Measurements from ENCODE around the gene AP2A2.

AP2A2 gene

DNA sequence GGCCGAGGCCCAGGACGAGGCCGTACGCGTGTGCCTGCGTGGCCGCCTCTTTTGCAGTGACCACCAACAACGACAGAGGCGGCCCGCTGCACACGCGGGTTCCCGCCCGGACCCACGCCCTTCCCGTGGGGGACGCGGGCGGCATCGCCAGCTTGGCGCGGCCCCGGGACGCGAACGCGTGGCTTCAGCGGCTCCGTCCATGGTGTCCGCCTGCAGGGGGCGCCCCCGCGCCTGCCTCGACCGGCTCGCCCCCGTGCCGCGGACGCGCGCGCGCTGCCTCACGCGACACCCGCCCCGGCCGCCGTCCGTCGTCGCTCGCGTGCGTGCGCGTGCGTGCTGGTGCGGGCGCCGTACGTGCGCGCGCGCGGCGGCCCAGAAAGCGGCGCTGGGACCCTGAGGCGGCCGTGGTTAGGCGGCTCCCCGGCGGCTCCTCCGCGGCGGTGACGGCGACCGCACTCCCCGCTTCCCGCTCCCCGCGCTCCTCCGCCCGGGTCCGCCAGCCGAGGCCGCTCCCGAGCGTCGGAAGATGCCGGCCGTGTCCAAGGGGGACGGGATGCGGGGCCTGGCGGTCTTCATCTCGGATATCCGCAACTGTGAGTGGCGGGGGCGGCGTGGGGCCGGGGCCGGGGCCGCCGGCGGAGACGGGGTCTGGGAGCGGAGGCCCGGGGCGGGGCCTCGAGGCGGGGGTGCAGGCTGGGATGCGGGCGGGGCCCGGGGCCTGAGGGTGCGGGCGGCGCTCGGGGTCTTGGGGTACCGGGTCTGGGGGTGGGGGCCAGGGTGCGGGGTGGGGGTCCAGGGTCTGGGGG, at the start of gene AP2A2:
Gene AP2A2 (plus strand): TSS at position 375 of the 806 bp plus-strand sequence. CDS start 152 bp downstream, at position 527.
- DNase-seq: peak; percentile 89

DNA sequence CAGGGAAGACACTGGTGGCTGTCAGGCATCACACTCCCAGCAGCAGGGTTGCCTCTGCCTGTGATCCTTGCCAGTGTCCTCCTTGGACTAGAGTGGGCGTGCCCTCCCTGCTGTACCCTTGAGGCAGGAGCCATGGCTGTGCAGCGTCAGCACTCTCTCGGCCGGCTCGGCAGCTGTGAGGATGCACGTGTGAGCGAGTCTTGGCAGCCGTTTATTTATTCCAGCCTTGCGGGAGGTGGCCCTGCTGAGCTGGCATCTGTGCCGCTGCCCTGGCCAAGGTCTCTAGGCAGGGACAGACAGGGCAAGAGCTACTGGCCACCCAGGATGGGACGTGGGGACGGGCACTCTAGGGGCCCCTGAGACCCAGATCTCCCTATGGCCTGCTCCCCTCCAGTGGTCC, 49.1 kb upstream of the AP2A2 start:
- no peak for DNase-seq

DNA sequence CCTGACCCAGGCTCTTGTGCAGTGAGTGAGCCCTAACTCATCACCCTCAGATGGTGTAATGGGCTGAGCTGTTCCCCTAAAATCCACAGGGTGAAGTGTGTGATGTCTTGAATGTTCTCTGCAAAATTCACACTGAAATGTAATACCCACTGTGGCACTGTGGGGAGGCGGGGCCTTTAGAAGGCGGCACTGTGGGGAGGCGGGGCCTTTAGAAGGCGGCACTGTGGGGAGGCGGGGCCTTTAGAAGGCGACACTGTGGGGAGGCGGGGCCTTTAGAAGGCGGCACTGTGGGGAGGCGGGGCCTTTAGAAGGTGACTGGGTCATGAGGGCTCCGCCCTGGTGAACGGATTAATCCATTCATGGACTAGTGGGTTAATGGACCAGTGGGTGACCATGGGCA, 48.1 kb upstream of the AP2A2 start:
- no peak for DNase-seq

DNA sequence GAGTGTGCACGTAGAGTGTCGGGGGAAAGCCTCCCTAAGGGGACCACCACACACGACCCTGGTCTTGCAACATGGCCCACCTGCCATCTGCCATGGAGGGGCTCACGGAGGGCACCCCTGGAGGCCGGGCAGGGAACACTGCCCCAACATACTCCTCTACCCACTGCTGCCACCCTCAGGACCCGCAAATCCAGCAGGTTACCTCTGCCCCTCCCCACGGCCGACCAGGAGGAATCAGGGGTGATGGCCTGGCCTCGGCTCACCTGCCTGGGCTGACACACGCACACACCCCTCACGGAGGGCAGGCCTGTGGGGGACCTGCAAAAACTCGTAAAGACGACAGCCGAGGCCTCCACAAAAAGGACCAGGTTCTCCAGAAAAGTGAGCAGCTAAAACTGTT, 45.2 kb upstream of the AP2A2 start:
- no peak for DNase-seq

DNA sequence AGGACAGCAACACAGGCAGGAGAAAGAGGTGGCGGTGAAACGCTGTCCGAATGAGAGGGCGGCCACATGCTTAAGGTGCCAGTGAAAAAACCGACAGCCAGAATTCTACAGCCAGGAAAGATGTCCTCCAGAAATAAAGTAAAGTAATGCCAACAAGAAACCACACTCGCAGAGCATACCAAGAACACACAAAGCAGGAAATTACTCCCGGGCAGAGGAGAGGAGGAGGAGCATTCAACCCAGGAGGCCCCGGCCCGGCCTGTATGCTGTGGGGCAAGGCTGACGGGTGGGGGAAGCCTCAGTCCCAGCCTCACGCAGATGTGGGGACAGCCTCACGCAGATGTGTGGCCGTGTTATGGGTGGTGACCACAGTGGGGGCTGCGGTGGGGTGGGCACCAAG, 43.1 kb upstream of the AP2A2 start:
- no peak for DNase-seq

DNA sequence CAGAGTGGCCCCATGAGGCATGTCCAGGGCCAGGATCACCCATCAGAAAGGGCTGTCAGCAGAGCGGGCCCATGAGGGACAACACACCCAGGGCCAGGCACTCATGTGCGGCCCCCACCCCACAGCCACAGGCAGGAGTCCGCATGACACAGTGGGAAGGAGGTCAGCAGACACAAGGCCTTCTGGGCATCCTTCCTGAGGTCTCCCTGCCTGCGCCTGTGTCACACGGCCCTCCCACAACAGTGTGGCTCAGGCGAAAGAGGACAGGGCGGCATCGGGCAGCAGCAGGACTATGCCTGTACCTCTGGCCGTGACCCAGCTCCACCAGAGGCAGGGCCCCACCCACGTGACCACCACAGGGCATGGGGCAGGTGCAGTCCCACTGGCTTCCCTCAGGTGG, 42.1 kb upstream of the AP2A2 start:
- no peak for DNase-seq

DNA sequence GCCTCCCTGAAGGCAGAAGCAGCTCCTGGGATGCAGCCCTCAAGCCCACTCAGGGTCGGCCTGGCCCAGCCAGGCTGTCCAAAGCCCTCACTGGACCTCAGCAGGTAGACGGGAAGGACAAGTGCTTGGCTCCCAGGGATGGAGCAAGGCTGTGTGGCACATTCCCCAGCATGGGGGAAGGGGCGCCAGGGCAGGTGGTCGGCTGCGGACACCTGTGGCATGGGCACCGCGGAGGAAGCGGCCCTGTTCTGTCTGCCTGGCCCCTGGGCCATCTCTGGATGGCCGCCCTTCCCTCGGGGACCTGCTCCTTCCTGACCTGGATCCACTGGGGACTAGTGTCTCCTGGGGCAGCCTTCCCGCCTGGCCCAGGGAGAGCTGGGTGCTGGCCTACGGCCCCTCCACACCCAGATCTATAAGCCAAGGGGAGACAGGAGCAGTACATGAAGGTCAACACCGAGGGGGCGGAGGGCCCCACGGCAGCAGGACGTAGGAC, 41.0 kb upstream of the AP2A2 start:
- no peak for DNase-seq

DNA sequence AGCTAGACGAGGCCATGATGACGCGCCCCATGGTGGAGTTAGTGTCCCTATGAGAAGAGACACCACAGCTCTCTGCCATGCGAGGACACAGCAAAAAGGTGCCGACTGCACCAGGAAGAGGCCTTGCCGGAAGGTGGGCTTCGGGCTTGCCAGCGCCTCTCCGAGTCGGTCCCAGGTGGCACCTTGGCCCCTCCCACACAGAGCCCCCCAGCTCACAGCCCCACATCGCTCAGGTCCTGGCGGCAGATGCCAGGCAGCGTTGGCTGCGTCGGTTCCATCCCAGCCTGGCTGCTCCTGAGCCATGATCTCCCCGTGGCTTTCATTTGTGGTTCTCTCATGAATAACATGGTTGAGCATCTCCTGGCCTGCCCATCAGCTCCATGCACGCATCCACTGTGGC, 39.1 kb upstream of the AP2A2 start:
- no peak for DNase-seq

DNA sequence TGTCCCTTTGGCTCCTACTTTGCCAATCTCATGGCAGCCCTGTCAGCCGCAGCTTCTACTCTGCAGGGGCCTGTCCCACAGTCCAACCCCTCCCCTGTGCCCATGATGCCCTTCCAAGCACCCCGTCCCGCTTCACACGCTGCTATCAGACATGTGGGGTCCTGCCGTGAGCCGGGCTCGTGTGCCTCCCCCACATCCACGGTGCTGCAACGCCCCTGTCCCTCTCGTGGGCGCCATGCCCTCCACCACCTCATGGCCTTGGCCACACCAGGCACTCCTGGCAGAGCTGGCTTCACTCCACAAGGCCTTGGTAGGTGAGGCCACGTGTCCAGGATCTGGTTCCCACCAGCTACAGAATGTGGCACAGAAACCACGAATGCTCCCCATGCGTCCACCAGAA, 38.1 kb upstream of the AP2A2 start:
- no peak for DNase-seq

DNA sequence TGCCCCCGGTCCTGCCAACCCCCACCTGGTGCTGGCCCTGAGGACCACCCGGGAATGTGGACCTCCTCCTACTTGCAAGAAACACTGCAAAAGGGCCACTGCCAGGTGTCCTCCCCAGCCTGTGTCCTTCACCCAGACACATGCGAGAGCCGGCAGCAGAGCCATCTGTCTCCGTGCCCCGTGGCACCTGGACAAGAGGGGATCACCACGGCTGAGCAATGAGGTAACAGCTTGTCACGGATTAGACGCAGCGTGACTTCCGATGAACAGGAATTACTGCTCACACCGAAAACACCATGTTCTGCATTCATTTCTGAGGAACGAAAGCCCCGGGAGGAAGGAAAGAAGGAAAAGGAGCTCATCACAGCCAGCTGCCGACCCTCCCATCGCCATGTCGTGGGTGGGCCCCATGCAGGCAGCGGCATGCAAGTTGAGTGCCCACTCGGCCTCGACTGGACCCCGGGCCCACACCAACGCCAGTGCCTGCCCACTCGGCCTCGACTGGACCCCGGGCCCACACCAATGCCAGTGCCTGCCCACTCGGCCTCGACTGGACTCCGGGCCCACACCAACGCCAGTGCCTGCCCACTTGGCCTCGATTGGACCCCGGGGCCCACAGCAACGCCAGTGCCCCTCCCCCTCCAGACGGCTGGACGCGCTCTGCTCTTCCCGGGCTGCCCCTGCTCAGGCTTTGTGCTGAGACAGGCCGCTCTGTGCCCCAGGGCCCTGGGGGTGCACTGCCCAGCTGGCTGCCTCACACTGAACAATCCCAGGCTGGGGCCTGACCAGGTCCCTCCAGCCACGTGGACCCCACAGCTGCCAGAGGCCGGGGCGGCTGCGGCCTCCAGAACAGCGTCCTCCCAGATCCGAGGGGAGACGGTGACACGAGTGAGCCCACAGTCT, 37.1 kb upstream of the AP2A2 start:
- DNase-seq: no peak

DNA sequence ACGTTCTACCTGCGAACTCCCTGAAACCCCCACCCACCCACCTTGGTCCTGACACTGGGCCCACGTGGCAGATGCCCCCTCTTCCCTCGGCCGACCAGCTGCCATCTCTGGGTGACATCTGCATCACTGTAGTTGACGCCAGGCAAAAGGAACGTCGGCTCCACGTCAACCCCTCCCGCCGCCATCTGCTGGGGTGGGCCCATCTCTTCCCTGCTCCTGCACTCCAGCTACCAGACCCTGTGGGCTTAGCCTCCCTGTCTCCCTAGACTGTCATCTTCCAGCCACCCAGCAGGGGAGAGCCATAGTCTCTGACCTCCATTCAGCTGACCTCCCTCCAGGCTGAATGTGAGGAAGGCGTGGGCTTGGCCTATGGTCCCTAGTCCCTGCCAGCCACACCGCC, 36.4 kb upstream of the AP2A2 start:
- no peak for DNase-seq

DNA sequence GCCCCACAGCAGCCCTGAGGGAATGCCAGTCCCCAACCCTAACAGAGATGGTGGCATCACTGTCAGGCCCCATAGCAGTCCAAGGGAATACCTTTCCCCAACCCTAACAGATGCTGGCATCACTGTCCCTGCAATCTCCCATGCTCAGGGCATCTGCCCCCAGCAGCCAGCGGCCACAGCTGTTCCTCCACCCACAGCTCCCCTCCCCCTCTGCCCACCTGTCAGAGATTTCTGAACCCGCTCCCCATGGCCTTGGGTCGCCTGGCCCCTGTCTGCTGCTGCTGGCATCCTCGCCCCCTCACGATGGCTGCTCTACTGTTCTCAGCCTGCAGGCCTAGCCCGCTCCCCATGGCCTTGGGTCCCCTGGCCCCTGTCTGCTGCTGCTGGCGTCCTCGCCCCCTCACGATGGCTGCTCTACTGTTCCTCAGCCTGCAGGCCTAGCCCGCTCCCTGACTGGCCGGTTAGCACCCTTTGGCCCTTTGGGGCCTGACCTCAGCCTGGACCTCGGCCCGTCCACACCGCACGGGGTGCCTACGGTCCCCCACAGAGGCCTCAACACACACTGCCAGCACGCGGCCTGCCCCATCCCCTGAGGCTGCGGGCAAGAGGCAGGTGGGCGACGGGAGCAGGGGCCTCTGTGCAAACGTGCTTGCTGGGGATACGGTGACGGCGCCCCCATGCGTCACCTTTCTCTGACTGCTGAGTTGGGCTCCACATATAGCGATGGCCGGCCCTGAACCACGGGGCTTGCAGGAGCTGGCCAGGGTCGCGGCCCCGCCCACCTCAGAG, 35.8 kb upstream of the AP2A2 start:
- no peak for DNase-seq

DNA sequence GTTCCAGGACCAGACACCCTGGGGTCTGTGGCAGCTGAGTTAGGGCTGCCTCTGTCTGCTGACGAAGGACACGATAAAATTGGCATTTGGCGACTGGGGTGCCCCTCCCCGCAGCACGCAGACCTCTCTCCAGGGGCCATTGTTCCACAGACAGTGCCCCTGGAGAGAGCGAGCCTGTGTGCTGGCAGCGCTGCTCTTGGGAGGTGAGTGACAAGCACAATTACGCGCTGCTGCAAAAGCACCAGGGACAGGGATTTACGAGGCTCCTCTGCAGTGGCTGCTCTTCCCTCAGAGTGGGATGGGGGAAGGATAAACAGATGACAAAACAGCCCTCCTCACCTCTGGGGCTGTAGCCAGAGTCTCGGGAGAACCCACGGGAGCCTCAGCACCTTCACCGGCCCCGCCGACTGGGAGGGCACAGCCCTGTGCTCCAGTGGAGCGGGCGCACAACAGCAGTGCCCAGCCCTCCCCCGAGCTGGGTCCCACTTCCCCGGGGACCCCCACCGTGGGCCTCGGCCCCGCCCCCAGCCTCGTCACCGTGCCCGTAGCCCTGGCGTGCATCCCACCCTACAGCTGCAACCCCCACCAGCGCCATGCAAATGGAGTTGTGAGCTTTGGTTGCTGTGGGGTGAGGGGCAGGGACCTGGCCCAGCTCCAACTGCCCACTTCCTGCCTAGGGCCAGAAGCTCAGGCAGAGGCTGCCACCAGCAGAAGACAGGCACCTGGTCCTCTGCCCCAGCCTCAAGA, 34.7 kb upstream of the AP2A2 start:
- no peak for DNase-seq

DNA sequence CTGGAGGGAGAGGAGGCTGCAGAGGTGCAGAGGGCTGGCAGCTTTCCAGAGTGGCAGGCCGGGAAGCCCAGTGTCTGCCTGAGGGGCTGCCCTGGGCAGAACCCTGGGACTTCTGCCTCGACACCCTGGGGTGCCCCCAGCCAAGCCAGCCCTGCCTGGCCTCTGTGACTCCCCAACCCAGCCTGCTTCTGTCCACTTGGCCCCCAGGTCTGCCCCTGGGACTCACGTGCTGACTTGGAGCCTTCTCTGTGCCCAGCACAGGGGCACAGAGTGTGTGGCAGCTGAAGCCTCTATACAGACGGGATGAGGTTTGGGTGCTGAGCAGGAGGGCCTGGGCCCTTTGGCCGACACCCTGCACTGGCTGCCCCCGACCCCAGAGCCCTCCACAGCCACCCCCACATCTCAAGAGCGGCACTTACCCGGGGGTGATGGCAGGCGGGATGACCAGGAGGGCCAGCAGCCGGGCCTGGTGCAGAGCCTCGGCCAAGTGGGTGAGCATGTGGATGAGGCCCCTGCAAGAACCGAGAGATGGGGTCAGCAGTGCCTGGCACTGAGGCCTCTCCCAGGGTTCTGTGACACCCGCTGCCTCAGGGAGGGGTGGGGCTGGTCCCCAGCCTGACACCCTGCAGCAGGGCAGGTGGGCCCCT, 32.5 kb upstream of the AP2A2 start:
- DNase-seq: no peak

DNA sequence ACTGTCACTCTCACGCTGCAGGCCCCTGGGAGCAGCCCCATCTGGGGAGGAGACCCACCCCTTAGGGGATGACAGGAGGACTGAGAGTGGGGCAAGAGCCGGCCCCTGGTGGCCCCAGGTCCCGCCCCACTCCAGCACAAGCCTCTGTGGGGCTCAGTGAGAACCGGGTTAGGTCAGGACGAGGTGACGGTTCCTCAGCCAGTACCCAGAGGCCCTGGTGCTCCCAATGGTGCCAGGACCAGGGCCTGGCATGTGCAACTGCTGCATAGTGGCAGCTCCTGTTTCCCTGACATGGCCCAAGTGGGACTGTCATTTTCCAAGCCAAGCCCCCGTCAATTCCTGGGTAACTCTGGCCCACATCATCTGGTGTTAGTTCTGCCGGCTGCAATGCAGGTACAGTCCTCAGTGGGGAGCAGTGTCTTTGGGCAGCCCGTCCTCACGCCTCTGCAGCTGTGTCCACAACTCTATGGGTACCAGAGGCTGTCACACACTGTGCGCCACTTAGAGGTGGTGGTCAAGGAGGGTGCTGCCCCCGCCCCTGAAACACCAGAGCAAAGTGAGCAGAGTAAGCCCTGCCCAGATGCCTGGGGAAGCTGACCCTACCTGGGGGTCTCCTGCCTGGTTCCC, 31.0 kb upstream of the AP2A2 start:
- DNase-seq: no peak

DNA sequence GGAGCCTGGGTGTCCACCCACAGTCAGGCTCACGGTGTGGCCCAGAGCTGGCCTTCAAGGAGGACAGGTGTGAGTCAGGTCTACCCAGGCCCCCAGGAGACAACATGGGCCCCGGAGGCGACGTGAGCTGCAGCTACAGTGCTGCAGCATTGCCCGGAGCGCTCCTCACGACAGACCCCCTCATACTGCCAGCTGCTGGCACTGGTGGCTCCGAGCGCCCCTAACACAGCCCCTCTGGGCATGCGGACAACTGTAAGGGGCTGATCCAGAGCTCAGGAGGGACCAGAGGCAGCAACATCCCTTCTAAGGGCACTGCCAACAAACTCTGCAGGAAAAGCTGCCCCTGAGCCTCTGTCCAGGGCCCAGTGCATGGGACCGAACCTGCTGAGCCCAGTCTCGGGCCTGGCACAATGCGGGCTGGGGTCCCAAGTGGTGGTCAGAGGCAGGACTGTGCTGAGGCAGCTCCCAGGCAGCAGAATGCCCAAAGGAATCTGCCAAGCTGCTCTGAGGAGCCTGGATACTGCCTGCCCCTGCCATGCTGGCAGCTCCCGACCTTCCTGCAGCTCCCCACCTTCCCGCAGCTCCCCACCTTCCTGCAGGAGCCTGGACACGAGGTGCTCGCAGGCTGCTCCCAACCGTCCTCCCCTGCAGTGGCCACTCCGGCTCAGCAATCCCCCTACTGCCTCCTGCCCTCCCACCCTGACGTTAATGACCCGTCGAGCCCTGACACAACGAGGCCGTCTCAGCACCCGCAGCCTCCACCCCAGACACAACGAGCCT, 30.1 kb upstream of the AP2A2 start:
- no peak for DNase-seq

DNA sequence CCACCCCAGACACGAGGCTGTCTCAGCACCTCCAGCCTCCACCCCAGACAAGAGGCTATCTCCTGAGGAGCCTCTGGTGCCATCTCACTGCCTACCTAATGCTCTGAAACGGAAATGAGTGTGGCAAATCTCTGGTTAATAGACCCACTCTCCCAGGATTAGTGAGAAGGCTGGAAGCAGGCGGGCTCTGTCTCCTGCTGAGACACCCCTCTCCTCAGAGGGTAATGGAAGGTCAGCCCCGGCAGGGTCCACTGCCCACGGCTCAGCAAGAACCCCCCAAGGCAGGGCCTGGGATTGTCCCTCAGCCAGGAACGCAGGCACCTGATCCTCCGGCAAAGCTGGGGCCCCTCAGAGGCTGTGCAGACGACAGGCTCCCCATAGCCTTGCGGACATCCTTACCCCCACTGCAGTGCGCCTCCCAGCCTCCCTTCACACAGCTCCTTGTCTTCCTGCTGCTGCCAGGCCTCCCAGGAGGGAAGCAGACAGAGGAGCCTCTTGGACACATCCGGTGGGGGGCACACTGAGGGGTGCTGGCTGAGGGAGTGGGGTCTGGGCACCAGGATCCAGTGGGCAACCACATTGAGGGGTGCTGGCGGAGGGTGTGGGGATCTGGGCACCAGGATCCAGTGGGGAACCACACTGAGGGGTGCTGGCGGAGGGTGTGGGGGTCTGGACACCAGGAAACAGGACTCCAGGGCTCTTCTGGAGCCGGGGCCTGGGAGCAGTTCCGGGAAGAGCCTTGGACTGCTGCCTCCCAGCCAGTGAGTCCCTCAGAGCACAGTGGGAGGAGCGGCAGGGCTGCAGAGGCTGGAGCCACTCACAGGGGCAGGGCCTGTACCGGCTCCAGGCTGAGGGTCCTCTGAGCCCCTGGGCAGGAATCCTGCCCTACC, 28.2 kb upstream of the AP2A2 start:
- no peak for DNase-seq

DNA sequence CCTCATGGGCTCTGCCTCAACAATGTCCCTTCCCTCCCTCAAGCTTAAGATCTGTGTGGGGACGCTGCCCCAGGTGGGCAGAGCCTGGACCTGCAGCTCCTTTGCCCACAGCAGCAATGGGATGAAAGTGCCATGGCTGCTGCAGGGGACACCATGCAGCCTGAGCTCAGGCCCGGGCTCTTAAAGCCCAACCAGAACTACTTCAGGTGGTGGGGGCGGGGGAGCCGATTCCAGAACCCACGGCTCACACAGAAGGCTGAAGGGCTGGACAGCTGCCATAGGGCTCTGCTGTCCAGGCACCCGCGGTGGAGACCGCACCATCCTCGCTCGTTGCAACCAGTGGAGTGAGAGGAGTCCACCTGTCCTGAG, 27.5 kb upstream of the AP2A2 start:
- no peak for DNase-seq

DNA sequence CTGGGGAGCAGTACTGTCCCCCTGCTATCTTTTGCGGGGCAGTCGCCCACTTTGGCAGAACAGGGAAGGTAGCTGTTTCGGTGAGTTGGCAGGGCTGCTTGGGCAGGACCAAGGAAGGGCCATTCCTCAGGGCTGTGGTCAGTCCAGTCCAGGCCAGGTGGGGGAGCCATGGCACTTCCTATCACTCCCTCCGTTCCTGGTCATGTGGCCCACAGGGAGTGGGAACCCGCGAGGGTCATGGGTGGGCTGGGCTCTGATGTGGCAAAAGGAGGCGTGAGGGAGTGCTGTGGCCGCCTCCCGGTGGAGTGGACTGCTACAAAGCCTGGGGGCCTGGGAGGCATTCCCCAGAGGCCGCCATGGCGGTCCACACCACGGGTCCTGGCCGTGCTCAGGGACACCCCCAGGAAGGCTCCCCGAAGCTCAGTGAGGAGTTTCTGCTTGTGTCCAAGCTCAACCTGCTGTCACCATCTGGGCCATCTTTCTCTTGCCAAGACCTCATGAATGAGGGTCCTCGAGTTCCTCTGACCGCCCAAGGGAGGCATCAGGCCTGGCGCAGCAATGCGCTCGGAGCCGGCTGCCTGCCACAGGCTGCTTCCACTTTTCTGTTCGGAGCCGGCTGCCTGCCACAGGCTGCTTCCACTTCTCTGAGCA, 27.0 kb upstream of the AP2A2 start:
- no peak for DNase-seq

Data from amniotic stem cell (primary cell).